Uterus (tissue), 2 donors: Measurements from ENCODE around the gene CEBPZOS.

Source experiments
- CTCF ChIP-seq, 4 experiments: fragments of 200-600 bp in 2 of 4; fragments of 450-650 bp in 2 of 4; sonication (generic) in 2 of 4; IDR thresholded peaks; one replicate each; pipeline ENCODE4 v1.5.1; 2016 to 2019; ENCODE audit warnings: antibody characterized with exemption in 4 of 4, mild to moderate bottlenecking in 2 of 4, moderate library complexity in 1 of 4
- POLR2A ChIP-seq, 2 donors: fragments of 450-650 bp; IDR thresholded peaks; one replicate each; pipeline ENCODE4 v1.6.1; 2016; ENCODE audit warnings: antibody characterized with exemption in 2 of 2, mild to moderate bottlenecking in 1 of 2, moderate library complexity in 1 of 2

GRCh38 chr2:37232131-37232933, 36.0 kb downstream of the CEBPZOS start:
- TF ChIP-seq CTCF (IDR thresholded peaks at IDR 0.05) = no peak
- no peak for TF ChIP-seq POLR2A (IDR thresholded peaks at IDR 0.05)
